HG02973 (cell line): ENCODE data around the gene TNFAIP3.
"Not testable (repeated sequence)": the region's sequence is repeated elsewhere in the genome, so short reads cannot be mapped to it uniquely, and the experiment has no call there.

Experiments used
- ATAC-seq: cut with Tn5 transposase; IDR thresholded peaks from one replicate; pipeline ENCODE4 v1.9.1; 2021; ENCODE audit warnings: moderate library complexity; ENCODE audit not compliant: unreplicated experiment

The TNFAIP3 gene

DNA sequence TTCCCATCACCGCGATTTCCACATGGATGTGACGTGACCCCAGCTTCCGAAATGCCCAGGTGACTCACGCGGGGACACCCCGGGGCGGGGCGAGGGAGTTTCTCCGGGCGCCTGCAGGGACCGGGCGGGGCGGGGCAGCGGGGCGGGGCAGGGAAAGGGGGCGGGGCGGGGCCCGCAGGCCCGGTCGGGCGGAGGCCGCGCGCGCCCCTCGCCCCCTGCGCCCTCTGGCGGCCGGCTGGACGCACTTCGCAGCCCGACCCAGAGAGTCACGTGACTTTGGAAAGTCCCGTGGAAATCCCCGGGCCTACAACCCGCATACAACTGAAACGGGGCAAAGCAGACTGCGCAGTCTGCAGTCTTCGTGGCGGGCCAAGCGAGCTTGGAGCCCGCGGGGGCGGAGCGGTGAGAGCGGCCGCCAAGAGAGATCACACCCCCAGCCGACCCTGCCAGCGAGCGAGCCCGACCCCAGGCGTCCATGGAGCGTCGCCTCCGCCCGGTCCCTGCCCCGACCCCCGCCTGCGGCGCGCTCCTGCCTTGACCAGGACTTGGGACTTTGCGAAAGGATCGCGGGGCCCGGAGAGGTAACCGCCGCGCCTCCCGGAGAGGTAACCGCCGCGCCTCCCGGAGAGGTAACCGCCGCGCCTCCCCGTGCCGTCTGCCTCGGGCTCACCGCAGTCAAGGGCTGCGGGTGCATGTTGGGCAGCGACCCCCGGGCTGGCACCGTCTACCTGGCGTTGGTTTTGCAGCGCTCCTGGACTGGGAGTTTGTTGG, at the start of gene TNFAIP3:
Gene TNFAIP3, plus strand, starts transcription at position 346 of the 771 bp plus-strand sequence. CDS start 3,969 bp downstream, outside the sequence.
- peak; percentile 67 for ATAC-seq

DNA sequence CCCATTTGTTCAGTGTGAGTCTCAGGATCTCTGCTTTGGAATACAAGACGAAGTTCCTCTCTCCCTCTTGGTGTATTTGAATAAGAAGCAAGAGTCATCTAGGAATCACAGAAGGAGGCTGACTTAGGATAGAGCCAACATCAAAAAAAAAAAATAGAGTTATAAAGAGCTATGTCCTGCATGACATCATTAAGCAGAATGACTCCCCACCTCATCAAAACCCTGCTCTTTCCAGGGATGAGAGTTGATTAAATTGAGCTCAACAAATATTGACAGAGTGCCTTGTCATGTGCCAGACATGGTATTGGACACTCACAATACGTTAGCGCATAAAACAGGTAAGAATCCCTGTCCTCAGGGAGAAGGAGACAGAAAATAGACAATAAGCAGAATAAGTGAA, 48.6 kb upstream of the TNFAIP3 start:
- ATAC-seq, result no peak

DNA sequence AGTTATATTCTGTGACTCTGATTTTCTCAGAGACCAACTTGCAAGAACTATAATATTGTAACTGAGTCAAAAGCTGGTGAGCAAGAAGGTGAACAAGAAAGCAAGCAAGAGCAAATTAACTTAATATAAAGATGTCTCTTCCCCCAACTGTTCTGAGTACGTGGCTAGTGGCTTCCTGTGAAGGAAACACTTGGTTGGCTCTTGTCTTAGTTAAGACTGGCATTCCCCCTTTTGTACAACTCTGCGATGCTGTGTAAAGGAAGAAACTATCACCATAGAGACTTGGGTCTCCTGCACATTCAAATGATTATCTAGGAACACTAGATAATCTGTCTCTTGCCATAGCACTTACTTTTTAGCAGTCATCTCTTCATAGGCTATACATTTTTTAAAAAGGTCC, 47.3 kb upstream of the TNFAIP3 start:
- ATAC-seq, result no peak

DNA sequence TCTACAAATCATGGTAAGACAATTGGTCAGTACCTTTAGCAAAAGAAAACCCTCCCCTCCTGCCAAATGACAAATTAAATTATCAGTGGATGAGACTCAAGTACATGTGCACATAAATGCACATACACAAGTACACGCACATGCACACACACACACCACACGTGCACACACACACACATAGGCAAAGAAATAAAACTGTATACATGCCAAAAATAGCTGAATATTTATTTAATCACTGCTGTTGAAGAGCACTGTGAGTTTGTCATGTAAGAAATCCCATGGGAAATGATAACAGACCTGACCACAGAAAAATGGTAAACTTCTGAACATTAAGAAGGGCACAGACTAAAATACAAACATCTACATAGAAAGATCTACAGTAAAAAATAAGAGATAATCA, 46.6 kb upstream of the TNFAIP3 start:
- ATAC-seq, result no peak

DNA sequence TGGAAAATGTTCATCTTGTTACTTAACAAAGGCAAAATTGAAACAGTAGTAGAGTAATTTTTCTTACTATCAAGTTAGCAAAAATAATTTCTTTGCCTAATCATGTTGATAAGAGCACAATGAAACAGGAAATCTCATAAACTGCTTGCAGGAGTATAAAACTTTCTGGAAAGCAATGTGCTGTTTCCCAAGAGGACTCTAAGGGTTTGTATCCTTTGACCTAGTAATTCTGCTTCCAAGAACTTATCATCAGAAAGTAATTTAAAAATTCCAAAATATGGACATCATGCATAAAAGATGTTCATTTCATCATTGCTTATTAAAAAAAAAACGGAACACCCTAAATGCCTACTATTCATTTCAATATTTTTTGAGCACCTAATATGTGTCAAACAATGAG, 46.1 kb upstream of the TNFAIP3 start:
- ATAC-seq, result no peak

DNA sequence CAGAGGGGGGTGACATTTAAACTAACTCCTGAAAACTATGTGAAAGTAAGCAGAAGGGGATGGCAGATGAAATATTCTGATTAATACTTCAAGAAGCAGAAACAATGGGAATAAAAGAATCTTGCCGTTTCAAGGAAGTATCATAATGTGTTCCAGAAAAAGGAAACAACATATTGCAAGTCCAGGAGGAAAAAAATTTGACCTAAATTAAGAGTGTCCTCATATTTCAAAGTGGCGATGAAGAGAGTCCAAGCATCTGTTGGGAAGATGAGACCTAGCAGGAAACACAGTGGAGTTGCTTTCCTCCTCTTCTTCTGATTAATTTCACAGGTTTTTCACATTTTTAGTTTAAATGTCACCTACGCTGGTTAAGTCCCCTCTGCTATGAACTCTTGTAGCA, 45.6 kb upstream of the TNFAIP3 start:
- no peak for ATAC-seq

DNA sequence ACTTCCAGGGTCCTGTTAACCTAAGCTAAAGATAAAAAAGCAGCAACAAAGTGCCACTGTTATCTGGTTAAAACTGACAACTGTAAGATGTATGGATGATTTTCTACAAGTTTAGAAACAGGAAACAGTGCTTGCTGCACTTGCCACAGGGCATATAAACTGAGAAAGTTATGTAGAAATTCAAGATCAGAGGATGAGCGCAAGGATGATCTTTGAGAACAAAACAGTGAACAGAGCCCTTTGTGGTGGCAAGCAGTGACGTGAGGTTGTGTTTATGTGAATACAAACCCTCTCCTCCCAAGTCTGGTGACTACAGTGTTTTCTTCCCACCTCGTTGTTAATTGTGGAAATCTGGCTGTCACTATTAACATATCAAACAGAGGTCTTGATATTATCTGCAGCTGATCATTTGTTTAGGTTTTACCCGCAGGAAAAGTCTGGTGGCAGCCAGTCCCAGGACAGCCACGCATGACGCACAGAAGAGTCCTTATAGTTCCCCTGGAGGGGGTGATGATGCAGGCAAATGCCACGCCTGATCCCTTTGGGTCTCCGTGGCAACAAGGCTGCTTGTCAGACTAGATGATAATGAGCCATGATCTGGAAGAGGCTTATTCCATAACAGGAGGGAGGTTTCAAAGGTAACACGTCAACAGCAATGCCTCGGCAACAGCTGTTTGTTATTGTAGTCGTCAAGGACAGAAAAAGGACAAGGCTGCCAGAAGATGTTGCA, 43.1 kb upstream of the TNFAIP3 start:
- no peak for ATAC-seq

DNA sequence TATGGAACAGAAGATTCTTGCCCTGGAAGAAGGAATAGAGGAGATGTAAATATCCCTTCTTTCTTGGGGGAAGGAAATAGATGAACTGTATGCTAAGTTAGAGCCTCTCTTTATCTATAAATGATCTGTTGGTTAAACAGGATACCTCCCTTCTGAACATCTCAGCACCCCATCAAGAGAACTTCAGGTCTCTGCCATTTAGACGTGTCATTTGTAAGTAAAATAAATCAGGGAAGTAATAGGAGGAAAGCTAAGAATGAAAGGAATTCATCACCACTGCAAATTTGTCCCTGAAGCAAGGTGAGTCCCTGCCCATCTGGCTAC, 42.5 kb upstream of the TNFAIP3 start:
- no peak for ATAC-seq

DNA sequence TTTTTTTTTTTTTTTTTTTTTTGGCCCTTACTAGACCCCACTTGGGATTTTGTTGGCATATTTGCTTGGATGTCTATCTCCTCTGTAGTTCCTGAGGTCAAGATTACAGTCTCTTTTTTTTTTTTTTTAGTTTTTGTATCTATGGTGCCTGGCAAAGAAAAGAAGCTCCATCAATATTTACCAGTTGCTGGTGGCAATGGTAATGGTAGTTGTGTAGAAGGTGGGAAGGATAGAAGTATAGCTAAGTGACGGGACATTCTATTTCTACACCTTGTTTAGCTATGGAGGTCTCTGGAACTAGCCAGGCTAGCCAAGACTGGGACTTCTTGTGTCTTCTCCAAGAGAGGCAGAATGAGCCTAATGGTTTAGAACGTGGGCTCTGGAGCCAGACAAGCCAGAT, 42.2 kb upstream of the TNFAIP3 start:
- ATAC-seq, result no peak

DNA sequence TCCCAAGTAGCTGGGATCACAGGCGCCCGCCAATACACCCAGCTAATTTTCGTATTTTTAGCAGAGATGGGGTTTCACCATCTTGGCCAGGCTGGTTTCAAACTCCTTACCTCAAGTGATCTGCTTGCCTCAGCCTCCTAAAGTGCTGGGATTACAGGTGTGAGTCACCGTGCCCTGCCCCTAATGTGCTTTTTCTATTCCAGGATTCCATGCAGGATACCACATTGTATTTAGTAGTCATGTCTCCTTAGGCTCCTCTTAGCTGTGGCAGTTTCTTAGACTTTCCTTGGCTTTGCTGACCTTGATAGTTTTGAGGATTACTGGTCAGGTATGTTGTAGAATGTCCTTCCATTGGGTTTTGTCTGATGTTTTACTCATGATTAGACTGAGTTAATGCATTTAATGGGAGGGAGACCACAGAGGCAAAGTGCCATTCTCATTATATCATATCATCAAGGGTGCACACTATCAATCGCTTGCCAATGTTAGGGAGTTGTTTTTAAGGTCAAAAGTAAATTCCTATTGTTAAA, 39.6 kb upstream of the TNFAIP3 start:
- ATAC-seq, result no peak

DNA sequence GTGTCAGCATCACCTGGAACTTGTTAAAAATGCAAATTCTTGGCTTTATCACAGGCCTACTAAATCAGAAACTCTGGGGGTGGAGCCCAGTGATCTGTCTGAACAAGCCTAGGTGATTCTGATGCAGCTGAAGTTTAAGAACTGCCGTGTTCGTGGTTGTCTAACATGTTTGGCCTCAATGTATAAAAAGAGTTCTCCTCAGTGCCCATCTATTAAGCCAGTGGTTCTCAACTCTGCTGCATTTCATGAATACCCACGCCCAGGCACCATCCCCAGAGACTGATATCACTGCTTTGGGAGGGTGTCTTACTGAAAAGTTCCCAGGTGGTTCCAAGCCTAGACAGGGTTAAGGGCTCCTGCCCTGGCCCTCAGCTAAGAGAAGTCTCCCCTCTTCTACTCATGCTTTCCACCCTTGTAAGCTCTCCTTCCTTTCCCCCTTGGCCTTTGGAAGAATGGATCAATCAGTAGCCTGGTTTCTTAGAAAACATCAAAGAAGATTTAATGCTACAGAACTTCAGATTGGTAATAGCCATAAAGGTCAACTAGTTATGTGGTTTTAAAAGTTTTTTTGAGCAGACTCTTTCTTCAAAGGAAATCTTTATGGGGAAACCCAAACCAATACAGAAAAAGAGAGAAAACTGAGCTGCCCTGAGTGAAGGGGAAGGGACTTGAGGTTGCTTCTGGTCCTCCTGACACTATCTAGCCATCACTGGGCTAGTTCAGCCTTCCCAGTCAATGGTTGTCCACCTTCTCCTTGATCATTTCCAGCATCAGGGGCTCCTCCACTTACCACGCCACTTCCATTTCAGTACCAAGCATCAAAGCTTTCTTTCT, 38.9 kb upstream of the TNFAIP3 start:
- ATAC-seq, result peak; percentile 51

DNA sequence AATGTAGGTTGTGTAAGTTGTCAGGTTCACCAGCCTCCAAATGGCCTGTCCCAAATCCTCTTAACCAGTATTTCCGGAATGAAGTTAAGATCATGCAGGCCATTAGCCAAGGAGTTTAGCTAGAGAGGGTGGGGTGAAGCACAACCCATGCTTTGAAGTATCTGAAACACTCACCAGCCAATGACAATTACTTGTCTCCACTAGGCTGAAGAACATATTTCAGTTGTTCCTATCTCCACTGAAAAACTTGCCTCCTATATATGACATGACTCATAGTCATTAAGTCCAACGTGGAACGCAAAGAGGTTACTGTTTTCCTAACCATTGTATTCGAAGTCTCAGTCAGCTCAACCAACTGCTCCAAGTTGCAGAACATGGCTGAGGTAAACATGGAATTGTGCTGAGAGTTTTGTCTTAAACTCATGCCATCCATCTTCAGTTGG, 37.4 kb upstream of the TNFAIP3 start:
- no peak for ATAC-seq

DNA sequence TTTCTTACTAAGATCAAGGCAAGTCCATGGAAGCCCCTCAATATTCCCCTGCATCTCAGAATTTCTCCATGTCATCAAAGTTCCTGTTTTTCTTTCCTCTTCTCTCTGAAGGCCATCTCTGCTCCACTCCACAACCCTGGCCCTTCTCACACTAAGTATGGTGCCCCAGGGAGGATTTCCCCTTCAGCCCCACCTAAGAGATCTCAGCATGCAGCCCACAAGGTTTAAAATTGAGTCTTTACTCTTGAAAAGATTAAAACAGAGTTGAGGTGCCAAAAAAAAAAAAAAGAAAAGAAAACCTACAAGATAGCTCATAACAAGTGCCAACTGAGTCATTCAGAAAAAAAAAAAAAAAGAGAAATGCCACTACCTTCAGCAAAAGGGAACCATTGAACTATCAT, 36.5 kb upstream of the TNFAIP3 start:
- ATAC-seq, result no peak

DNA sequence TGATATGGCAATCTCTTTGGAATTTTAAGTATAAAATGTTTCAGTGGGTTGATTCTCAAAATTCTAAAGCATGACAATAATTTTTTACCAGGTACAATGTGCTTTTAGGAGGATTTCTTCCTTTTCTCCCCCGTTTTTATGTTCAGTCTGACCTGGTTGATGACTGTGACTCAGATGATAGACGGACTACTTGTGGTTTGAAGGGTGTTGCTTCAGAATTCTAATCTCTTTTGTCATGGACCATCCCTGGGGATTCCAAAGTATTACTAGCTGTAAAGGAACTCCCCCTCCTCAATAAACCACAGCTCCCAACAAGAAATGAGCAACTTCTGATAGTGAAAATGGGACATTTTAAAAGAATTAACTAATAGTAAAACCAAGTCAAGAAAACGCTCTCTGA, 34.9 kb upstream of the TNFAIP3 start:
- ATAC-seq, result no peak

DNA sequence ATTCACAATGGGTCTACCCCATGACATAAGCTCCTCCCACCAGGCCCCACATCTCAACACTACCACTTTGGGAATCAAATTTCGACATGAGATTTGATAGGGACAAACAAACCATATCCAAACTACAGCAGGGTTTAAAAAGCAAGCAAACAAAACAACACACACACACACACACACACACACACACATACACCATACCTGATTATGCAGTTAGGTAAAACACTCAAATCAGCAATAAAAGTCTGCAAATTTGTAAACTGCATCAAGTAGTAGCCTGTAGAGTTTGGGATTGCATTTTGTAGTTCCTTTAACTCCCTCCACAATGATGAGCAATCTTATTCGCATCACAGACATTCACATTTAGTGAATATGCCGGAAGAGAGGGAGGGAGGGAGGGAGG, 32.6 kb upstream of the TNFAIP3 start:
- no peak for ATAC-seq

DNA sequence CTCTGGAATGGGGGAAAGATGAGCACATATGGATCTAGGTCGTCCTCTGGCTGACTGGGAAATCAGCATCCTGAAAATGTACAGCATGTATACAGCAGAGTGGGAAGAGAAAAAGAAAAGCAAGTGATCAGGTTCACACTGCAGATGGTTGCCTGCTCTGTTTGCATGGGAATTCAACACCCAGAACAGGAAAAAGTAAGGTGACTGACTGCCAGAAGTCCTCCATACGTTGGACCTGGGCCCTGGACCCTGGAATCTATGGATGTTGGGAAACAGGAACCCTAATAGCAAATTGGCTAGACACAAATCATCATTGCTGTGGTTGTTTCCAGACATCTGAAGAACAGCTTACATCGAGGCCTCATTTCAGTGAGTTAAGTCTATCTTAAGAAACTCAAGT, 30.3 kb upstream of the TNFAIP3 start:
- ATAC-seq, result no peak

DNA sequence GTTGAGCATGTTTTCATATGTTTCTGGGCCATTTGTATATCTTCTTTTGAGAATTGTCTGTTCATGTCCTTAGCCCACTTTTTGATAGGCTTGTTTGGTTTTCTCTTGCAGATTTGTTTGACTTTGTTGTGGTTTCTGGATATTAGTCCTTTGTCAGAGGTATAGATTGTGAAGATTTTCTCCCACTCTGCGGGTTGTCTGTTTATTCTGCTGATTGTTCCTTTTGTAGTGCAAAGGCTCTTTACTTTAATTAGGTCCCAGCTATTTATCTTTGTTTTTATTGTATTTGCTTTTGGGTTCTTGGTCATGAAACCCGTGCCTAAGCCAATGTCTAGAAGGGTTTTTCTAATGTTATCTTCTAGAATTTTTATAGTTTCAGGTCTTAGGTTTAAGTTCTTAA, 29.0 kb upstream of the TNFAIP3 start:
- not testable (repeated sequence) for ATAC-seq

DNA sequence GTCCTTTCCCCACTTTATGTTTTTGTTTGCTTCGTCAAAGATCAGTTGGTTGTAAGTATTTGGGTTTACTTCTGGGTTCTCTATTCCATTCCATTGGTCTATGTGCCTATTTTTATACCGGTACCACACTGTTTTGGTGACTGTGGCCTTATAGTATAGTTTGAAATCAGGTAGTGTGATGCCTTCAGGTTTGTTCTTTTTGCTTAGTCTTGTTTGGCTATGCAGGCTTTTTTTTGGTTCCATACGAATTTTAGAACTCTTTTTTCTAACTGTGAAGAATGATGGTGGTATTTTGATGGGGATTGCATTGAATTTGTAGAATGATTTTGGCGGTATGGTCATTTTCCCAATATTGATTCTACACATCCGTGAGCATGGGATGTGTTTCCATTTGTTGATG, 28.5 kb upstream of the TNFAIP3 start:
- ATAC-seq, result not testable (repeated sequence)

DNA sequence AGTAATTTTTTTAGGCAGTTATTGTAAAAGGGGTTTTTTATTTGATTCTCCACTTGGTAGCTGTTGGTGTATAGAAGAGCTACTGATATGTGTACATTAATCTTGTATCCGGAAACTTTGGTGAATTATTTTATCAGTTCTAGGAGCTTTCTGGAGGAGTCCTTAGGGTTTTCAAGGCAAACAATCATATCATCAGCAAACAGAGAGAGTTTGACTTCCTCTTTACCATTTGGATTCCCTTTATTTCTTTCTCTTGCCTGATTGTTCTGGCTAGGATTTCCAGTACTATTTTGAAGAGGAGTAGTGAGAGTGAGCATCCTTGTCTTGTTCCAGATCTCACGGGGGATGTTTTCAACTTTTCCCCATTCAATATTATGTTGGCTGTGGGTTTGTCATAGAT, 28.0 kb upstream of the TNFAIP3 start:
- ATAC-seq, result no peak

DNA sequence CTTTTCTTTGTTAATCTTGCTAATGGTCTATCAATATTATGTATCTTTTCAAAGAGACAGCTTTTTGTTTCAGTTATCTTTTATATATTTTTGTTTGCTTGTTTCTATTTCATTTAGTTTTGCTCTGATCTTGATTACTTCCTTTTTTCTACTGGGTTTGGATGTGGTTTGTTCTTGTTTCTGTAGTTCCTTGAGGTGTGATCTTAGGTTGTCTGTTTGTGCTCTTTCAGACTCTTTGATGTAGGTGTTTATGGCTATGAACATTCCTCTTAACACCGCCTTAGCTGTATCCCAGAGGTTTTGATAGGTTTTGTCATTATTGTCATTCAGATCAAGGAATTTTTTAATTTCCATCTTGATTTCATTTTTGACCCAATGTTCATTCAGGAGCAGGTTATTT, 26.8 kb upstream of the TNFAIP3 start:
- no peak for ATAC-seq

DNA sequence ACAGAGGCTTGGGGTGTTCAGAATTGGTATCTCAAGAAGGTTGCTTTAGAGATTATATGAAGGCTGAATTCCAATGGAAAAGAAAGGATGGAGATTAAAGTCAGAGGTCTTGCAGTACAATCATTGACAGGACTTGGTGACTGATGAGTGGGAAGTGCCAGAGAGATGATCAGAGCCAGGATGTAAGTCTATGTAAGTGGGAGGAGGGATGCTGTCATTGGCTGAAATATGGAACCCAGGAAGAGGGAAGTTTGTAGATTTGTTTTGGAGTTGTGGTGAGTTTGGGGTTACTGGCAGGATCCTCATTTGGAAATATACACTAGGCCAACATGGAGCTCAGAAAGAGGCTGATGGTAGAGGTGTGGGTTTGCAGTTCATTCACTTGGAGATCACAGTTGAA, 23.8 kb upstream of the TNFAIP3 start:
- no peak for ATAC-seq
